Neutrophil (primary cell): ENCODE measurements around the gene STK11.

Experiments used
- H3K27ac ChIP-seq: fragments of 200-600 bp; sonication (generic); 2 replicates; pipeline ENCODE4 v1.5.1; 2016; ENCODE audit warnings: mild to moderate bottlenecking, moderate library complexity
- H3K27me3 ChIP-seq: fragments of 200-600 bp; sonication (generic); 2 replicates; pipeline ENCODE4 v1.6.0; 2016; ENCODE audit warnings: mild to moderate bottlenecking
- H3K36me3 ChIP-seq: fragments of 200-600 bp; sonication (generic); 2 replicates; pipeline ENCODE4 v1.5.1; 2017
- H3K4me1 ChIP-seq, 2 experiments: fragments of 200-600 bp in 1 of 2; sonication (generic) in 1 of 2; 1 replicate in 1 of 2; 2 replicates in 1 of 2; pipeline versions ENCODE4 v1.5.1 to v1.6.1; 2013 to 2016; ENCODE audit warnings: low read depth in 1 of 2, low read length in 1 of 2, mild to moderate bottlenecking in 1 of 2, moderate library complexity in 1 of 2; ENCODE audit not compliant: control insufficient read depth in 1 of 2, insufficient read depth in 1 of 2
- H3K4me3 ChIP-seq, 2 experiments: fragments of 200-600 bp in 1 of 2; sonication (generic) in 1 of 2; 1 replicate in 1 of 2; 2 replicates in 1 of 2; pipeline ENCODE4 v1.5.1; 2013 to 2016; ENCODE audit warnings: low read depth in 1 of 2, low read length in 1 of 2, mild to moderate bottlenecking in 1 of 2, moderate library complexity in 1 of 2
- H3K9me3 ChIP-seq: fragments of 200-600 bp; sonication (generic); 2 replicates; pipeline ENCODE4 v1.5.1; 2016
- TF ChIP-seq, protein P1 (sequence below): fragments of 200-600 bp; sonication (generic); IDR thresholded peaks from 2 replicates; pipeline ENCODE4 v1.5.1; 2016; ENCODE audit warnings: antibody characterized with exemption

Gene STK11

DNA sequence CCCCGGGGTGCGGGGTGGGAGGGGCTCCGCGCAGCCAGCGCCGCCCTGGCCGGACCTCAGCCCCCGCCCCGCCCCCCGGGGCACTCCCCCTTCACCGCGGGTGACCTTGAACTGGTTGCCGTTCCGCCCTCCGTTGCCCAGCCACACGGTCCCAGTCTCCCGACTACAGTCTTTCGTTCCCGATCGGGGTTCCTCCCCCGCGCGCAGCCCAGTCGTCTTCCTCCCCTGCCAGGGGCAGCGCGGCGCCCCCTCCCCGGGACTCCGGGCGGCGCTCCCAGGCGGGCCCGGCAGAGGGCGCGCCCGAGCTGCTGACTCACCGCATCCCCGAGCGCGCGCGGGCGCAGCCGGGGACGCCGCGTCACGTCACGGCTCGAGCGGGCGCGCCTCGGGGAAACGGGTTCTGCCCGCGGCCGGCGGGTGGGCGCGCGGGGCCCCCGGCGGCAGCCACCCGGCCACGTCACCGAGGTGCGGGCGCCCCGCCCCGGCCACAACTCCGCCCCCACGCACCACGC, 43.3 kb downstream of the STK11 start:
- Histone ChIP-seq H3K9me3 (no peaks in the 10 kb centered on the region), H3K27me3 (no peaks in the 10 kb centered on the region), H3K4me3 (peak overlapping the region; percentile 75 to 98), H3K27ac (peak overlapping the region; percentile 100), H3K36me3 (peaks cover 38% of the 10 kb centered on the region), H3K4me1 (peaks cover 36 to 46% of the 10 kb centered on the region in 2 experiments)
- TF ChIP-seq, protein P1, sequence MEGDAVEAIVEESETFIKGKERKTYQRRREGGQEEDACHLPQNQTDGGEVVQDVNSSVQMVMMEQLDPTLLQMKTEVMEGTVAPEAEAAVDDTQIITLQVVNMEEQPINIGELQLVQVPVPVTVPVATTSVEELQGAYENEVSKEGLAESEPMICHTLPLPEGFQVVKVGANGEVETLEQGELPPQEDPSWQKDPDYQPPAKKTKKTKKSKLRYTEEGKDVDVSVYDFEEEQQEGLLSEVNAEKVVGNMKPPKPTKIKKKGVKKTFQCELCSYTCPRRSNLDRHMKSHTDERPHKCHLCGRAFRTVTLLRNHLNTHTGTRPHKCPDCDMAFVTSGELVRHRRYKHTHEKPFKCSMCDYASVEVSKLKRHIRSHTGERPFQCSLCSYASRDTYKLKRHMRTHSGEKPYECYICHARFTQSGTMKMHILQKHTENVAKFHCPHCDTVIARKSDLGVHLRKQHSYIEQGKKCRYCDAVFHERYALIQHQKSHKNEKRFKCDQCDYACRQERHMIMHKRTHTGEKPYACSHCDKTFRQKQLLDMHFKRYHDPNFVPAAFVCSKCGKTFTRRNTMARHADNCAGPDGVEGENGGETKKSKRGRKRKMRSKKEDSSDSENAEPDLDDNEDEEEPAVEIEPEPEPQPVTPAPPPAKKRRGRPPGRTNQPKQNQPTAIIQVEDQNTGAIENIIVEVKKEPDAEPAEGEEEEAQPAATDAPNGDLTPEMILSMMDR = peak; percentile 98

DNA sequence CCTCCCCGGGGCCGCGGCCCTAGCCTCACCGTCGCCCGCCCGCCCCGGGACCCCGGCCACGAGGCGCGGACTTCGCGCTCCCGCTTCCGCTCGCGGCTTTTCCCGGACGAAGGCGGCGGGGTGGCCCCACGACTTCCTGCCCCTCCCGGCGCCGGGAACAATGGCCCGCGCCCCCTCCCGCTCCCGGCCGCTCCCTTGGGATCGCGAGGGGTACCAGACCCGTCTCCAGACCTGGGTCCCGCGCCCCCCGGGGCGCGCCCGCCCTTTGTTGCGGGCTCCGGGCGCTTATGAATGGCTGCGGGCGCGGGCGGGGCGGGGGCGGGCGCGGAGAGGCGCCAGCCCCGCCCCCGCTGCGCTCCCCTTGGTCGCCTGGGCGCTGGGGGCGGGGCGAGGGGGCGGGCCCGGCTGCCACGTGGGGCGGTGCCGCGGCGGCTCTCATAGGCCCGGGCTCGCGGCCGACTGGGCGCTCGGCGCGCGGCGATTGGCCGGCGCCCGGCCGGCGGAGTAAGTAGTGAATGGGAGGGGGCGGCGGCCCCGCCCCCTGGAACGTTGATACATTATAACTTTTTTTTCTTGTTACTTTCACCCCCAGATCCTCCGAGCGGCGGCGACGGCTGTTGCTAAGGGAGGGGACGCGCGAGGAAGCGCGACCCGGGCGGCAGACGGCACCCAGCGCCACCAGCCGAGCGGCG, 43.9 kb downstream of the STK11 start:
- Histone ChIP-seq H3K9me3 (peaks cover 5% of the 10 kb centered on the region), H3K27me3 (no peaks in the 10 kb centered on the region), H3K27ac (peak overlapping the region; percentile 100), H3K36me3 (peaks cover 44% of the 10 kb centered on the region), H3K4me1 (peaks cover 36 to 46% of the 10 kb centered on the region in 2 experiments), H3K4me3 (peak overlapping the region; percentile 75 to 98)
- TF ChIP-seq, protein P1 = no peak

DNA sequence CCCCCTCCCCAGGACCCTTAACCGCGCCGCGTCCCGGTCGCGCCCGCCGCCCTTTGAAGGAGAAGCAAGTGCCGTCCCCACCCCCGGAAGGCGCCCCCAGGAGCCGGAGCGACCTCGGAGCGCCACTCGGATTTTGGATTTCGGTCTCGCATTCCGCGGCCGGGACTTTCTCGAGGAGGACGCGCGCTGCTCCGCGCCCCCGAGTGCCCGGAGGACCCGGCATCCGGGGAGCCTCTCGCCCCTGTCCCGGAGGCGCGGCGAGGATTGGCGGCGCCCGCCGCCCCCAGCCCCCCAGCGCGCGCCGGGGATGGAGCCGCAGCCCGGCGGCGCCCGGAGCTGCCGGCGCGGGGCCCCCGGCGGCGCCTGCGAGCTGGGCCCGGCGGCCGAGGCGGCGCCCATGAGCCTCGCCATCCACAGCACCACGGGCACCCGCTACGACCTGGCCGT, 44.4 kb downstream of the STK11 start:
- Histone ChIP-seq H3K36me3 (peaks cover 50% of the 10 kb centered on the region), H3K9me3 (peaks cover 11% of the 10 kb centered on the region), H3K27ac (peak overlapping the region; percentile 100), H3K27me3 (no peaks in the 10 kb centered on the region), H3K4me3 (peak overlapping the region; percentile 75 to 98), H3K4me1 (peaks cover 36 to 46% of the 10 kb centered on the region in 2 experiments)
- TF ChIP-seq, protein P1 = no peak

DNA sequence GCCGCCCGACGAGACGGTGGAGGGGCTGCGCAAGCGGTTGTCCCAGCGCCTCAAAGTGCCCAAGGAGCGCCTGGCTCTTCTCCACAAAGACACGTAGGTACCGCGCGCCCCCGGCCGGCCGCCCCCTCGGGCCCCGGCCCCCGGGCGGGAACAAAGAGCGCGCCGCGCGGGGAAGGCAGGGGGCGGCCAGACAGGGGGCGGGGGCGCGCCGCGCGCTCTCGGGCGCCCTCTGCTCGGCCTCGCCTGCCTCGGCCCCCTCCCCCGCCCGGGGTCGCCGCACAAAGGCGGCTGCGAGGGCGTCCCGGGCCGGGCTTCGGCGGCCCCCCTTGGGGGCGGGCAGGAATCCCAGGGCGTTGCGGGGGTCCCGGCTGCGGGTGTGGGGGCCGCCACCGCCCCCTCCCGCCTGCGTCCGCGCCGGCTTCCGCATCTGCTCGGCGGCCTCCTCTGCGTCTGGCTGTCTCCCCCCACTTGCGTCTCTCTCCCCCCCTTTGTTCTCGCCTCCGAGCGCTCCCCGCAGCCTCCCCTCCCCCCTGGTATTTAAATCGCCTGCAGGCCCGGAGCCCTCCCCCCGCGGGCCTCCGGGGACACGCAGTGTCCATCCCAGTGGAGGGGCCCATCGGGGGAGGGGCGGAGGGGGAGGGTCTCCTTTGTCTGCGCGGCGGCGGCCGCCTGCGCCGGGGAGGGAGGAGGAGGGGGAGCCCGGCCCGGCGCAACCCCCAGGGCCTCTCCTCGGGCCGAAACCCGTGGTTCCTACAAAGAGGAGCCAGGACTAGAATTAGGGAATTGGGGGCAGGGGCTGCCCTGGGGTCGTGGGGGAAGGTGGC, 45.1 kb downstream of the STK11 start:
- TF ChIP-seq, protein P1 = no peak
- Histone ChIP-seq H3K27ac (peak overlapping the region; percentile 100), H3K4me1 (peaks cover 38 to 46% of the 10 kb centered on the region in 2 experiments), H3K36me3 (peaks cover 56% of the 10 kb centered on the region), H3K9me3 (peaks cover 14% of the 10 kb centered on the region), H3K4me3 (peak overlapping the region; percentile 75 to 98), H3K27me3 (no peaks in the 10 kb centered on the region)

DNA sequence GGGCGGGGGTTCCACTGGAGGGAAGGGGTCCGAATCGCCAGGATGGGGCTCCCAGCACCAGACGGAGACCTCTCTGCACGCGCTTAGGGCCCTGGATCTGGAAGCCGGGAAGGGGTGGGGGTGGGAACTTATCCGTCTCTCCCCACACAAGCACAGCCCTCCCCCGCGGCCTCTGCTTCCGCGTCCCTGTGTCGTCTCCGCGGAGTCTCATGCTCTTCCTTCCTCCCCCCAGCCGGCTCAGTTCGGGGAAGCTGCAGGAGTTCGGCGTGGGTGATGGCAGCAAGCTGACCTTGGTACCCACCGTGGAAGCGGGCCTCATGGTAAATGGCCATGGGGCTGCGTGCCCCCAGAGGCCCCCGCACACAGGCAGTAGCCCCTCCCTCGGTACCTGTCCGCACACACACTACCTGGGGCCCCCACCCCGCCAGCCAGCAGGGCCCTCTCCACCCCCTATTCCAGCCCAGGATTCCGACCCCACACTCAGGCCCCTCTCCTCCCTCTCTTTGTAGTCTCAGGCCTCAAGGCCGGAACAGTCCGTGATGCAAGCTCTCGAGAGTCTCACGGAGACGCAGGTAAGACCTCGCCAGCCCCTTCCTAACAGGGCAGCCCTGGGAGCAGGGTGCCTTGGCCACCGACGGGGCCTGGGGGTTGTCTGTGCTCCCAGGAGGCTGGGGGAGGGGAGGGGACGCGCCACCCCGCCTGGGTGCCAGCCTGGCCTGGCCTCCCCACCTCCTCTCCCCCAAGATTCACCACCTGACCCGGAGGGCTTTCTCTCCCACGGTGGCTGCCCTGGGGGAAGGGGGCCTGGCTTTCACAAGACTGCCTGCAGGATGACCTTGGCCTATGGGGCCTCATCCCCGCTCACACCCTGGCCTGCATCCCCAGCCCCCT, 46.0 kb downstream of the STK11 start:
- TF ChIP-seq, protein P1 = peak; percentile 15
- Histone ChIP-seq H3K4me3 (peak overlapping the region; percentile 75 to 98), H3K27ac (peak overlapping the region; percentile 100), H3K27me3 (no peaks in the 10 kb centered on the region), H3K36me3 (peaks cover 65% of the 10 kb centered on the region), H3K9me3 (peaks cover 14% of the 10 kb centered on the region), H3K4me1 (peaks cover 42 to 48% of the 10 kb centered on the region in 2 experiments)
